ENCODE measurements around the gene COL18A1. TPM values are rescaled to one million over a fixed set of nuclear protein-coding genes. Genes with fewer than 3 reads are reported as not detected.

COL18A1 gene
- polyA plus RNA-seq, 4 donors: 2.2 to 34.3 (median 16.5) TPM

GRCh38 chr21:45428534-45428933 lies 23.6 kb downstream of the COL18A1 start:
- Histone ChIP-seq H3K4me3 (ENCODE audit: low read depth in 1 of 3, low read length in 3 of 3) (no peak overlapping the region), H3K27me3 (ENCODE audit: control insufficient read depth in 3 of 3, insufficient read depth in 3 of 3, low read length in 3 of 3) (peaks cover 0 to 5% (median 0%) of the 10 kb centered on the region in 3 donors), H3K4me1 (ENCODE audit: control insufficient read depth in 3 of 3, insufficient read depth in 2 of 3, low read depth in 1 of 3, low read length in 2 of 3) (peaks cover 0 to 17% (median 0%) of the 10 kb centered on the region in 3 donors), H3K9me3 (ENCODE audit: control insufficient read depth in 2 of 2, insufficient read depth in 1 of 2, low read depth in 1 of 2, low read length in 1 of 2) (no peaks in the 10 kb centered on the region), H3K27ac (ENCODE audit: low read depth in 1 of 3, low read length in 2 of 3) (no peak overlapping the region), H3K36me3 (ENCODE audit: control insufficient read depth in 3 of 3, insufficient read depth in 2 of 3, low read depth in 1 of 3, low read length in 3 of 3) (no peaks in the 10 kb centered on the region)
- WGBS, 3 donors: 89 to 94% (median 89%) methylated on average over 18 of the region's 18 CpGs
- no peak for DNase-seq
- no peak for FAIRE-seq

GRCh38 chr21:45429221-45430175 lies 24.5 kb downstream of the COL18A1 start:
- peaks cover 0 to 5% (median 0%) of the 10 kb centered on the region in 3 donors for H3K27me3 ChIP-seq (ENCODE audit: control insufficient read depth in 3 of 3, insufficient read depth in 3 of 3, low read length in 3 of 3)
- no peak overlapping the region for H3K27ac ChIP-seq (ENCODE audit: low read depth in 1 of 3, low read length in 2 of 3)
- FAIRE-seq: no peak
- peaks cover 0 to 7% (median 0%) of the 10 kb centered on the region in 3 donors for H3K4me1 ChIP-seq (ENCODE audit: control insufficient read depth in 3 of 3, insufficient read depth in 2 of 3, low read depth in 1 of 3, low read length in 2 of 3)
- no peak for DNase-seq
- WGBS, 3 donors: 89% methylated on average over 31 to 32 of the region's 32 CpGs
- H3K4me3 ChIP-seq (ENCODE audit: low read depth in 1 of 3, low read length in 3 of 3): no peak overlapping the region
- H3K9me3 ChIP-seq (ENCODE audit: control insufficient read depth in 2 of 2, insufficient read depth in 1 of 2, low read depth in 1 of 2, low read length in 1 of 2): no peaks in the 10 kb centered on the region
- no peaks in the 10 kb centered on the region for H3K36me3 ChIP-seq (ENCODE audit: control insufficient read depth in 3 of 3, insufficient read depth in 2 of 3, low read depth in 1 of 3, low read length in 3 of 3)

GRCh38 chr21:45430521-45431501 lies 25.8 kb downstream of the COL18A1 start:
- Histone ChIP-seq H3K36me3 (ENCODE audit: control insufficient read depth in 3 of 3, insufficient read depth in 2 of 3, low read depth in 1 of 3, low read length in 3 of 3) (no peaks in the 10 kb centered on the region), H3K27ac (ENCODE audit: low read depth in 1 of 3, low read length in 2 of 3) (peak overlapping the region in 1 of 3 donors; percentile 2), H3K4me1 (ENCODE audit: control insufficient read depth in 3 of 3, insufficient read depth in 2 of 3, low read depth in 1 of 3, low read length in 2 of 3) (peaks cover 0 to 3% (median 0%) of the 10 kb centered on the region in 3 donors), H3K9me3 (ENCODE audit: control insufficient read depth in 2 of 2, insufficient read depth in 1 of 2, low read depth in 1 of 2, low read length in 1 of 2) (no peaks in the 10 kb centered on the region), H3K4me3 (ENCODE audit: low read depth in 1 of 3, low read length in 3 of 3) (no peak overlapping the region), H3K27me3 (ENCODE audit: control insufficient read depth in 3 of 3, insufficient read depth in 3 of 3, low read length in 3 of 3) (peaks cover 0 to 5% (median 0%) of the 10 kb centered on the region in 3 donors)
- WGBS, 3 donors: 64 to 74% (median 69%) methylated on average over 39 to 48 of the region's 48 CpGs
- FAIRE-seq: no peak
- no peak for DNase-seq

- DNase-seq: no peak
- WGBS, 3 donors: 79 to 85% (median 82%) methylated on average over 17 of the region's 17 CpGs
- Histone ChIP-seq H3K4me3 (ENCODE audit: low read depth in 1 of 3, low read length in 3 of 3) (no peak overlapping the region), H3K9me3 (ENCODE audit: control insufficient read depth in 2 of 2, insufficient read depth in 1 of 2, low read depth in 1 of 2, low read length in 1 of 2) (no peaks in the 10 kb centered on the region), H3K27me3 (ENCODE audit: control insufficient read depth in 3 of 3, insufficient read depth in 3 of 3, low read length in 3 of 3) (peaks cover 0 to 5% (median 0%) of the 10 kb centered on the region in 3 donors), H3K27ac (ENCODE audit: low read depth in 1 of 3, low read length in 2 of 3) (peak overlapping the region in 1 of 3 donors; percentile 56), H3K36me3 (ENCODE audit: control insufficient read depth in 3 of 3, insufficient read depth in 2 of 3, low read depth in 1 of 3, low read length in 3 of 3) (no peaks in the 10 kb centered on the region), H3K4me1 (ENCODE audit: control insufficient read depth in 3 of 3, insufficient read depth in 2 of 3, low read depth in 1 of 3, low read length in 2 of 3) (peaks cover 0 to 3% (median 0%) of the 10 kb centered on the region in 3 donors)
- FAIRE-seq: no peak
These were observed 27.0 kb downstream of the COL18A1 start for GRCh38 chr21:45431781-45432572.

- Histone ChIP-seq H3K36me3 (ENCODE audit: control insufficient read depth in 3 of 3, insufficient read depth in 2 of 3, low read depth in 1 of 3, low read length in 3 of 3) (no peaks in the 10 kb centered on the region), H3K27ac (ENCODE audit: low read depth in 1 of 3, low read length in 2 of 3) (peak overlapping the region in 1 of 3 donors; percentile 56), H3K4me1 (ENCODE audit: control insufficient read depth in 3 of 3, insufficient read depth in 2 of 3, low read depth in 1 of 3, low read length in 2 of 3) (peaks cover 0 to 3% (median 0%) of the 10 kb centered on the region in 3 donors), H3K4me3 (ENCODE audit: low read depth in 1 of 3, low read length in 3 of 3) (no peak overlapping the region), H3K27me3 (ENCODE audit: control insufficient read depth in 3 of 3, insufficient read depth in 3 of 3, low read length in 3 of 3) (peaks cover 0 to 5% (median 0%) of the 10 kb centered on the region in 3 donors), H3K9me3 (ENCODE audit: control insufficient read depth in 2 of 2, insufficient read depth in 1 of 2, low read depth in 1 of 2, low read length in 1 of 2) (no peaks in the 10 kb centered on the region)
- FAIRE-seq (no peak), DNase-seq (no peak)
- 64 to 74% (median 70%) methylated on average over 16 of the region's 16 CpGs for WGBS, 3 donors
These were observed 27.8 kb downstream of the COL18A1 start for GRCh38 chr21:45432575-45433255.

GRCh38 chr21:45433301-45433700 lies 28.3 kb downstream of the COL18A1 start:
- no peaks in the 10 kb centered on the region for H3K36me3 ChIP-seq (ENCODE audit: control insufficient read depth in 3 of 3, insufficient read depth in 2 of 3, low read depth in 1 of 3, low read length in 3 of 3)
- no peak overlapping the region for H3K4me3 ChIP-seq (ENCODE audit: low read depth in 1 of 3, low read length in 3 of 3)
- H3K9me3 ChIP-seq (ENCODE audit: control insufficient read depth in 2 of 2, insufficient read depth in 1 of 2, low read depth in 1 of 2, low read length in 1 of 2): no peaks in the 10 kb centered on the region
- WGBS, 3 donors: 73 to 83% (median 77%) methylated on average over 8 of the region's 8 CpGs
- DNase-seq (no peak), FAIRE-seq (no peak)
- H3K27ac ChIP-seq (ENCODE audit: low read depth in 1 of 3, low read length in 2 of 3): peak overlapping the region in 1 of 3 donors; percentile 8
- peaks cover 0 to 5% (median 0%) of the 10 kb centered on the region in 3 donors for H3K27me3 ChIP-seq (ENCODE audit: control insufficient read depth in 3 of 3, insufficient read depth in 3 of 3, low read length in 3 of 3)
- peaks cover 0 to 3% (median 0%) of the 10 kb centered on the region in 3 donors for H3K4me1 ChIP-seq (ENCODE audit: control insufficient read depth in 3 of 3, insufficient read depth in 2 of 3, low read depth in 1 of 3, low read length in 2 of 3)

- no peak for FAIRE-seq
These were observed 29.1 kb downstream of the COL18A1 start for GRCh38 chr21:45433911-45434644.

More at GRCh38 chr21:45433911-45434644, 29.1 kb downstream of the COL18A1 start:
- Histone ChIP-seq H3K4me1 (ENCODE audit: control insufficient read depth in 3 of 3, insufficient read depth in 2 of 3, low read depth in 1 of 3, low read length in 2 of 3) (peaks cover 0 to 9% (median 0%) of the 10 kb centered on the region in 3 donors), H3K4me3 (ENCODE audit: low read depth in 1 of 3, low read length in 3 of 3) (no peak overlapping the region), H3K9me3 (ENCODE audit: control insufficient read depth in 2 of 2, insufficient read depth in 1 of 2, low read depth in 1 of 2, low read length in 1 of 2) (no peaks in the 10 kb centered on the region), H3K27ac (ENCODE audit: low read depth in 1 of 3, low read length in 2 of 3) (no peak overlapping the region), H3K36me3 (ENCODE audit: control insufficient read depth in 3 of 3, insufficient read depth in 2 of 3, low read depth in 1 of 3, low read length in 3 of 3) (no peaks in the 10 kb centered on the region), H3K27me3 (ENCODE audit: control insufficient read depth in 3 of 3, insufficient read depth in 3 of 3, low read length in 3 of 3) (peaks cover 0 to 5% (median 0%) of the 10 kb centered on the region in 3 donors)
- WGBS, 3 donors: 77 to 82% (median 80%) methylated on average over 11 of the region's 11 CpGs
- DNase-seq: no peak

Data from small intestine (tissue), 7 donors.